Skeletal muscle cell (primary cell): Measurements from ENCODE around the gene GPX7.
"Not testable (repeated sequence)": the region's sequence is repeated elsewhere in the genome, so short reads cannot be mapped to it uniquely, and the experiment has no call there.

Experiments
- DNase-seq: peaks from one replicate; pipeline ENCODE4 v3.0.0-alpha.2; 2010; ENCODE audit warnings: low read depth
- H3K4me3 ChIP-seq: 2 replicates; pipeline ENCODE4 v1.5.1; 2011; ENCODE audit warnings: low read depth, mild to moderate bottlenecking, control low read depth, low read length, moderate library complexity

GPX7 gene

GRCh38 chr1:52601991-52602855 is at the start of gene GPX7:
TSS of gene GPX7 (plus strand) at chr1:52602371. CDS start at chr1:52602410, 39 bp downstream.
- peak; percentile 7 for DNase-seq
- H3K4me3 ChIP-seq = peak within 1 kb of the TSS; percentile 43

GRCh38 chr1:52552505-52553361 is 49.4 kb upstream of the GPX7 start, which contains the start of gene TUT4:
TSS of gene TUT4 (minus strand) at chr1:52553092. CDS start at chr1:52526280, 26,812 bp downstream.
- H3K4me3 ChIP-seq = peak within 1 kb of the TSS; percentile 89
- peak; percentile 58 for DNase-seq

DNA sequence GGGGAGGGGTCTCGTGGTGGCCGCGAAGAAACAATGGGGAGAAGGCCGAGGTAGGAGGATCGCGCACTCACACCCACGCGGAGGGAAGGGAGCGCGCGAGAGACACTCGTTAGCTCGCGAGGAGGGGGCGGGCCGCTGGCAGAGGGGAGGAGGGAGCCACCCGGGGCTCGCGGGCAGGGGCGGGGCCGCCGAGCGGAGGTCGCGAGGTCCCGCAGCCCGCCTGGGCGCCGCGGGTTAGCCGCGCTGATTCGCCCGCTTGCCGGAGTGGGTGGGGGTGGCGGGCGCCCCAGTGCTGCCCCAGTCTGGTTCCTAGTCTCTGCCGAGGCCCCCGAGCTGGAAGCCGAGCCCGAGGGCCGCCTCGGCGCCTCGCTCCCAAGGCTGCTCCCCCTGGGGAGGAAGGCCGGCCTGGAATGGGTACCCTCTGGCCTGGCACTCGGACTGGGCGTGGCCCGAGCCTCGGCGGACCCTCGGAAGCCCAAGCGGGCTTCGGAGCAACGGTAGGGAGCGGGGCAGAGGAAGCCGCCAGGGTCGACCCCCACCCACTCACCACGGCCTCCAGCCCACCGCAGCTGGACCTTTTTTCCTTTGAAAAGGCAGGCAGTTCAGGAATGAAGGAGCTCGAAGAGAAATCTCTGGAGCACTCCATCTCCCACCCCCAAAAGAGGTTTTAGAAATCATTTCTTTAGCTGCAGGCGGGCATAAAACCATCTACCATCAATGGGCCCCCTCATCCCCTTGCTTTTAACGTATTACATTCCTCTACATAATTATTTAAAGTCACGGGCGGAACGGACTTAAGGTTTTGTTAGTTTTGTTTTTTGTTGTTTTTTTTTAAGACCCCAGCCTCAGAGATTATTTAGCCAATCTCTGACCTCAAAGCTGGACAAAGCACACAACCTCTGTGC is 48.6 kb upstream of the GPX7 start:
- peak; percentile 77 for DNase-seq
- H3K4me3 ChIP-seq = peak overlapping the region; percentile 89

- peak overlapping the region; percentile 89 for H3K4me3 ChIP-seq
- no peak for DNase-seq
Measured at GRCh38 chr1:52554267-52554640, 47.9 kb upstream of the GPX7 start.

- DNase-seq = no peak
- H3K4me3 ChIP-seq = no peak overlapping the region
Measured at GRCh38 chr1:52554756-52555155, 47.4 kb upstream of the GPX7 start.

GRCh38 chr1:52556641-52557360 is 45.4 kb upstream of the GPX7 start:
- no peak overlapping the region for H3K4me3 ChIP-seq
- no peak for DNase-seq

DNA sequence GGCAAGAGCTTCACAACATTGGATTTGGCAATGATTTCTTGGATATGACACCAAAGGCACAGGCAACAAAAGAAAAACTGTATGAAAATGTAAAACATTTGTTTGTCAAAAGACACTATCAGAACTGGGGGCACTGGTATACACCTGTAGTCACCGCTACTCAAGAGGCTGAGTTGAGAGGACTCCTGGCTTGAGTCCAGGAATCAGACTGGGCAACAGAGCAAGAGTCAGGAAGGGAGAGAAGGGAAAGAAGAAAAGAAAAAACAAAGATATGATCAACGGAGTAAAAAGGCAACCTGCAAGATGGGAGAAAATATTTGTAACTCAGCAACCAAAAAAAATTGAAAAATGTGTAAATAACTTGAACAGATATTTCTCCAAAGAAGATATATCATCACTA is 43.2 kb upstream of the GPX7 start:
- no peak for DNase-seq

DNA sequence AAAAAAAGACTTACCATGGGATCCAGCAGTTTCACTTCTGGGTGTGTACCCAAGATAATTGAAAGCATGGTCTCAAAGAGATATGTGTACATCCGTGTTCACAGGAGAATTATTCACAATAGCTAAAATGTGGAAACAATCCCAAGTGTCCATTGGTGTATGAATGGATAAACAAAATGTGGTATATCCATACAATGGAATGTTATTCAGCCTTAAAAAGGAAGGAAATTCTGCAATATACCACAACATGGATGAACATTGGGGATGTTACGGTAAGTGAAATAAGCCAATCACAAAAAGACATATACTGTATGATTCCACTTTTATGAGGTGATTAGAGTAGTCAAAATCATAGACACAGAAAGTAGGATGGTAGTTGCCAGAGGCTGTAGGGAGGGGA is 42.3 kb upstream of the GPX7 start:
- no peak for DNase-seq
- no peak overlapping the region for H3K4me3 ChIP-seq

More for the DNA sequence above, 43.2 kb upstream of the GPX7 start:
- no peak overlapping the region for H3K4me3 ChIP-seq

DNA sequence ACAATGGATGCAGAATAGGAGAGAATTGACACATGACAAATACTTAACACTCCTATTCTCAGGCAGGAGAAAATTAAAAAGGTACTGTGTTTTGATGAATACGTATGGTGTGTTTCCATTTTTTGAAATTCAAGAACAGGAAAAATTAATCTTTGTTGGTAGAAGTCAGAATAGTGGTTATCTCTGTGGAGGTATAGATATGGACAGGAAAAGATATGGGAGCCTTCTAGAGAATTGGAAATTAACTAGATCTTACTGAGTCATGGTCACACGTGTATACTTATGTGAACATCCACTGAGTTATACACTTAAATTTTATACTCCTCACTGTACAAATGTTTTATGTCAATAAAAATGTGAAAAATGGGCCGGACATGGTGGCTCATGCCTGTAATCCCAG is 39.4 kb upstream of the GPX7 start:
- no peak for DNase-seq
- H3K4me3 ChIP-seq = no peak overlapping the region

DNA sequence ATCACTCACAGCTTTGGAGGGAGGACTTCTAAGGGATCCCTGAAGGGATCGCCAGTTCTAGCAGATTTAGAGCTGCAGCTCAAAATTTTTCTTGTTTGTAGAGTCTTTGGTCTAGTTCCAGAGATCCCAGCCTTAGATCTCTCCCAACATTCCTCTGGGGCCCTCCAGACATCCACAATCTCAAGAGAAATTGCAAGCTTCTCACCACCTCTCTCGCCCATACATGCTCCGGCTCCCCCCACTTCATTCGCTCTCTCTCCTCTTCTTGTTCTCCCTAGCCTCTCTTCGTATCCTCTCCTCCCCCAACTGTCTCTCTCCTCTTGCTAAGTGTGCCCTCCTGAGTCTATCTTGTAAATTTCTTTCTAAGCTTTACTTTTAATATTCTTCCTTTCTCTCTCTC is 34.2 kb upstream of the GPX7 start:
- no peak for DNase-seq
- H3K4me3 ChIP-seq = no peak overlapping the region

GRCh38 chr1:52569449-52570210 is 32.5 kb upstream of the GPX7 start:
- H3K4me3 ChIP-seq = no peak overlapping the region

GRCh38 chr1:52571783-52572182 is 30.4 kb upstream of the GPX7 start:
- DNase-seq = no peak
- H3K4me3 ChIP-seq = no peak overlapping the region

More at GRCh38 chr1:52569449-52570210, 32.5 kb upstream of the GPX7 start:
- no peak for DNase-seq

DNA sequence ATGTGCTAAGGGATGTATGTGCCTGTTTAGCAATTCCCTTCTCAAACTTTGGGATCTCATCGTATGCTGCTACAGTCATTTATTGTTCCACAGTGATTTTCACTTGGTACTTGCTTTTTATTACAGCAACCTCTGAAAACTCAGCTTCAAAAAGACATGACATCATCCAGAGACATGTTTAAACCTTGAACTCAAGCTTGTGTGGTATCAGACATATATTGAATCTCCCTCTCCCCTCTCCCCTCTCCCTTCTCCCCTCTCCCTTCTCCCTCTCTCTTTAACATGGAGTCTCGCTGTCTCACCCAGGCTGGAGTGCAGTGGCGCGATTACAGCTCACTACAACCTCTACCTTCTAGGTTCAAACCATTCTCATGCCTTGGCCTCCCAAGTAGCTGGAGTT is 29.8 kb upstream of the GPX7 start:
- H3K4me3 ChIP-seq = no peak overlapping the region
- DNase-seq = no peak

DNA sequence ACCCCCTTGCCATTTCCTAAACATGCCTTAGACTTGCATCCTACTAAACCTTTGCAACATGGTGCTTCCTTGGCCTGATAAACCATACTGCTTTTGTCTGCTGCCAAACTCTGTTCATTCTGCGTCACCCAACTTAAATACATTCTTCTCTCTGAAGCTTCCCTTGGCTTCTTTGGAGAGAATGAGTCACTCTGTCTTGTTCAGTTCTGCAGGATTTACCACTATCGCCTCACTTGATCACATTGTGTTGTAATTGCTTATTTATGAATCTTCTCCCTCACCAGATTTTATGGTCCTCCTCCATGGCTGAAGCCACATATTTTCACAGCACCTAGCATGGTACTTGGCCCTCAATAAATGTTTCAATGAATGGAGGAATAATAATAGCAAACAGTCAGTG is 27.6 kb upstream of the GPX7 start:
- DNase-seq = peak; percentile 83
- no peak overlapping the region for H3K4me3 ChIP-seq

GRCh38 chr1:52576074-52576473 is 26.1 kb upstream of the GPX7 start:
- no peak overlapping the region for H3K4me3 ChIP-seq
- no peak for DNase-seq

GRCh38 chr1:52578066-52578465 is 24.1 kb upstream of the GPX7 start:
- not testable (repeated sequence) for DNase-seq, H3K4me3 ChIP-seq

DNA sequence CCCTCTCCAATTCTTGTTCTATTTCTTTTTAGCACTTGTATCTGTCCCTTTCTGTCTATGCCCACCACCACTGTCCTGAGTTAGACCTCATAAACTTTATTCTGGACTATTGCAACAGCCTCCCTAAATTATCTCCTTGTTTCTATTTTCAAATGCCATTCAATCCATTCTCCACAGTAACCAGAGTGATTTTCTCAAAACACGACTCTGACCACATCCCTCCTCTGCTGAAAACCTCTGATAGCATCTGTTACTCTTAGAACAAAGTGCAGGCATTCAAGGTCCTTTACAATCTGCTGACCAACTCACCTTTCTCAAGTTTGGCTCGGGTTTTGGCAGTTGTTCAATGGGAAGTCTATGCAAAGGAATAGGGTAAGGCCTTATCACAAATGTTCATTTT is 22.8 kb upstream of the GPX7 start:
- no peak for DNase-seq
- H3K4me3 ChIP-seq = no peak overlapping the region

DNA sequence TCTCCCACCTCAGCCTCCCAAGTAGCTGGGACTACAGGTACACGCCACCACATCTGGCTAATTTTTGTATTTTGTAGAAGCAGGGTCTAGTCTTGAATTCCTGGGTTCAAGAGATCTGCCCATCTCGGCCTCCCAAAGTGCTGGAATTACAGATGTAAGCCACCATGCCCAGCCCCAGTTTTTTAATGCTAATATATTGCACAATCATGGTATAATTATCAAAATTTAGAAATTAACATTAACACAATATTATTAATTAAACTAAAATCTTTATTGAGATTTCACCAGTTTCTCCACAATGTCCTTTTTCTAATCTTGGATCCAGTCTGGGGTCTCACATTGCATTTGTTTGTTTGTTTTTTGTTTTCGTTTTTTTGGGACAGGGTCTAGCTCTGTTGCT is 21.9 kb upstream of the GPX7 start:
- H3K4me3 ChIP-seq = no peak overlapping the region
- DNase-seq = no peak
